ENCODE results near the gene KRTAP22-1.

Gene KRTAP22-1

GRCh38 chr21:30628109-30628508 is 27.2 kb downstream of the KRTAP22-1 start:
- DNase-seq: no peak

- no peak for DNase-seq
Measured at GRCh38 chr21:30629200-30629599, 28.3 kb downstream of the KRTAP22-1 start.

GRCh38 chr21:30634906-30635305 is 34.0 kb downstream of the KRTAP22-1 start, which contains the start of gene KRTAP20-2:
Gene KRTAP20-2 (plus strand): TSS chr21:30635206. CDS start chr21:30635264, 58 bp downstream.
- no peak for DNase-seq

GRCh38 chr21:30638686-30639085 is 37.8 kb downstream of the KRTAP22-1 start:
- no peak for DNase-seq

- DNase-seq: no peak
Measured at GRCh38 chr21:30642564-30642963, 41.7 kb downstream of the KRTAP22-1 start, which contains the start of gene KRTAP20-3. Gene KRTAP20-3 (plus strand): TSS chr21:30642864.

- no peak for DNase-seq
Measured at GRCh38 chr21:30646904-30647414, 46.1 kb downstream of the KRTAP22-1 start.

All from cortex of kidney (tissue), 1 donor.